ENCODE data around the gene TTC36.
"Not testable (repeated sequence)": the region's sequence is repeated elsewhere in the genome, so short reads cannot be mapped to it uniquely, and the experiment has no call there.

Gene TTC36

GRCh38 chr11:118527109-118527508 is at the start of gene TTC36:
TTC36 (plus strand) TSS chr11:118527474; CDS start chr11:118527495, 21 bp downstream.
- DNase-seq (ENCODE audit: low read depth), result no peak

- not testable (repeated sequence) for DNase-seq (ENCODE audit: low read depth)
Observed at GRCh38 chr11:118481238-118481637, 46.0 kb upstream of the TTC36 start.

GRCh38 chr11:118484405-118484804 is 42.9 kb upstream of the TTC36 start:
- no peak for DNase-seq (ENCODE audit: low read depth)

GRCh38 chr11:118485273-118485672 is 42.0 kb upstream of the TTC36 start:
- no peak for DNase-seq (ENCODE audit: low read depth)

- peak; percentile 68 for DNase-seq (ENCODE audit: low read depth)
Observed at GRCh38 chr11:118488480-118489109, 38.7 kb upstream of the TTC36 start.

- no peak for DNase-seq (ENCODE audit: low read depth)
Observed at GRCh38 chr11:118491041-118491440, 36.2 kb upstream of the TTC36 start.

- DNase-seq (ENCODE audit: low read depth), result no peak
Observed at GRCh38 chr11:118497831-118498230, 29.4 kb upstream of the TTC36 start.

- no peak for DNase-seq (ENCODE audit: low read depth)
Observed at GRCh38 chr11:118503216-118503615, 24.1 kb upstream of the TTC36 start.

GRCh38 chr11:118511601-118512000 is 15.7 kb upstream of the TTC36 start:
- DNase-seq (ENCODE audit: low read depth), result no peak

GRCh38 chr11:118514103-118514502 is 13.2 kb upstream of the TTC36 start:
- DNase-seq (ENCODE audit: low read depth), result no peak

GRCh38 chr11:118519549-118519948 is 7.7 kb upstream of the TTC36 start:
- no peak for DNase-seq (ENCODE audit: low read depth)

- DNase-seq (ENCODE audit: low read depth), result no peak
Observed at GRCh38 chr11:118521892-118522311, 5.4 kb upstream of the TTC36 start.

GRCh38 chr11:118522571-118523072 is 4.7 kb upstream of the TTC36 start:
- no peak for DNase-seq (ENCODE audit: low read depth)

GRCh38 chr11:118524356-118524755 is 2.9 kb upstream of the TTC36 start:
- DNase-seq (ENCODE audit: low read depth), result no peak

GRCh38 chr11:118524757-118525470 is 2.4 kb upstream of the TTC36 start:
- no peak for DNase-seq (ENCODE audit: low read depth)

- no peak for DNase-seq (ENCODE audit: low read depth)
Observed at GRCh38 chr11:118526688-118527087, 586 bp upstream of the TTC36 start.

- no peak for DNase-seq (ENCODE audit: low read depth)
Observed at GRCh38 chr11:118528511-118528910, 1.2 kb downstream of the TTC36 start.

GRCh38 chr11:118529584-118530175 is 2.4 kb downstream of the TTC36 start:
- no peak for DNase-seq (ENCODE audit: low read depth)

GRCh38 chr11:118530180-118530682 is 3.0 kb downstream of the TTC36 start:
- DNase-seq (ENCODE audit: low read depth), result no peak

GRCh38 chr11:118530683-118531596 is 3.7 kb downstream of the TTC36 start, which contains the start of gene TMEM25:
TMEM25 (plus strand) TSS chr11:118531192; CDS start chr11:118531802, 610 bp downstream.
- DNase-seq (ENCODE audit: low read depth), result peak; percentile 61

GRCh38 chr11:118531597-118532084 is 4.4 kb downstream of the TTC36 start:
- DNase-seq (ENCODE audit: low read depth), result no peak
